Muscle of arm (tissue), 14 donors: ENCODE results near the gene CD70. TPM values are rescaled to one million over a fixed set of nuclear protein-coding genes. Genes with fewer than 3 reads are reported as not detected.
A peak's percentile ranks its signal among the peaks of the same experiment; 100 is the strongest.
"Not testable (repeated sequence)": the region's sequence is repeated elsewhere in the genome, so short reads cannot be mapped to it uniquely, and the experiment has no call there.

Experiments
- DNase-seq: peaks from one replicate; pipeline ENCODE4 v3.0.0-alpha.2; 2013
- long read RNA-seq, 11 donors: transcript quantifications; one replicate each; lab custom pipeline, GENCODE V29; 2026
- polyA plus RNA-seq, 12 donors: library from polyadenylated mRNA; unstranded; fragments of 120-200 nt; gene quantifications; one replicate each; pipeline ENCODE4 v1.2.1, GENCODE V29; 2013; ENCODE audit not compliant: insufficient read length in 12 of 12

CD70 gene
- 1 to 10 TPM in 4 of 12 donors, under 1 TPM in 5, not detected in 3; 0.34 to 2.1 (median 0.85) TPM for polyA plus RNA-seq
- long read RNA-seq, donor 1 = 0 reads
- long read RNA-seq, donor 2, partial matches to known transcripts = 0 of 1 reads
- long read RNA-seq, donor 2, other reads (novel, unspliced or antisense) = 0 of 1 reads
- long read RNA-seq, donor 3, partial matches to known transcripts = 0 of 1 reads
- long read RNA-seq, donor 3, other reads (novel, unspliced or antisense) = 0 of 1 reads
- long read RNA-seq, donor 4 = 0 reads
- long read RNA-seq, donor 5 = 0 reads
- long read RNA-seq, donor 6 = 0 reads
- long read RNA-seq, donor 7 = 0 reads
- long read RNA-seq, donor 8 = 0 reads
- long read RNA-seq, donor 9 = 0 reads
- long read RNA-seq, donor 10 = 0 reads
- long read RNA-seq, donor 11 = 0 reads

DNA sequence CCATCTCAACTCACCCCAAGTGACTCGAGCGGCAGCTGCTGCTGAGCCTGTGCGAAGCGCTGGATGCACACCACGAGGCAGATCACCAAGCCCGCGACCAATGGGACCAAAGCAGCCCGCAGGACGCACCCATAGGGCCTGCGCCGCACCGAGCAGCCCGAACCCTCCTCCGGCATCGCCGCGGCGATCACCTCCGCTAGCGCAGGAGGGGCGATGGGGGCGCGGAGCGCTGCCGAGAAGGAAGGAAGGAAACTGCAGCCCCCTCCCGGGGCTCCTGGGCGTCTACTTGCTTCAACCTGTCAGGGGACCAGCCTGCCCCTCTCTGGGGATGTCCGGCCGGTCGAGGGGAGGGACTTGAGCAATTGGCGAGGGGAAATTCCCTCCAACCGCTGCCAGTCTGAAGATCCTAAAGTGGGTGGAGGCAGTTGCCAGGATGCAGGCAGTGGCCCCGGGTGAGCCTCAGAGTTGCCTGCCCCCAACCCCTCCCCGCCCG, at the start of gene CD70:
Gene CD70 (minus strand): TSS at position 324 of the 493 bp plus-strand sequence. CDS start 148 bp downstream, at position 176.
- DNase-seq = peak; percentile 38

DNA sequence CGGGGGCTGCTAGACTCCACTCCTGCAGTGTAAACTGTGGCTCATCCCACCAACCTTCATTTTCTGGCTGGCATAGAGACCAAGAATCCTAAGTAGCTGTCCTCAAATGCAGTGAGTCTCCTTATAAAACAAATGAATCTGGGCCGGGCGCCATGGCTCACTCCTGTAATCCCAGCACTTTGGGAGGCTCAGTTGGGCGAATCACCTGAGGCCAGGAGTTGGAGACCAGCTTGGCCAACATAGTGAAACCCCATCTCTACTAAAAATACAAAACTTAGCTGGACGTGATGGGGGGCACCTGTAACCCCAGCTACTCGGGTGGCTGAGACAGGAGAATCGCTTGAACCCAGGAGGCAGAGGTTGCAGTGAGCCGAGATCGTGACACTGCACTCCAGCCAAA, 49.4 kb upstream of the CD70 start:
- not testable (repeated sequence) for DNase-seq

DNA sequence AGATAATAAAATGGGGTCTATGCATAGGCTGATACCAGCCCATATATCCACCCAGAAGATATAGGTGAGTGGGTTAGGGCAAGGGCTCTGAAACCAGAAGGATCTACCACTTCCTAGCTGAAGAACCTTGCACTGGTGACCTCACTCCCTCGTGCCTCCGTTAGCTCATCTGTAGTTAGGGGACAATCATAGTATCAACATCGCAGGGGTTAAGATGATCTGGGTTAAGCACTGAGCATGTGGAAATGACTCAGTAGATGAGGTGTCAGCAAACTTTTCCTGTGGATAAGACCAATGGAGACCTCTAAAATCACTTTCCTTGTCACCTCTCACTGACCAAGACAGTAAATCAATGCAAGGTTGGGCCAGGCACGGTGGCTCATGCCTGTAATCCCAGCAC, 48.5 kb upstream of the CD70 start:
- DNase-seq = no peak

- DNase-seq = not testable (repeated sequence)
Observed at GRCh38 chr19:6633456-6633813, 42.5 kb upstream of the CD70 start.

- peak; percentile 58 for DNase-seq
Observed at GRCh38 chr19:6632747-6633455, 42.0 kb upstream of the CD70 start.

- peak; percentile 83 for DNase-seq
Observed at GRCh38 chr19:6632002-6632621, 41.2 kb upstream of the CD70 start.

DNA sequence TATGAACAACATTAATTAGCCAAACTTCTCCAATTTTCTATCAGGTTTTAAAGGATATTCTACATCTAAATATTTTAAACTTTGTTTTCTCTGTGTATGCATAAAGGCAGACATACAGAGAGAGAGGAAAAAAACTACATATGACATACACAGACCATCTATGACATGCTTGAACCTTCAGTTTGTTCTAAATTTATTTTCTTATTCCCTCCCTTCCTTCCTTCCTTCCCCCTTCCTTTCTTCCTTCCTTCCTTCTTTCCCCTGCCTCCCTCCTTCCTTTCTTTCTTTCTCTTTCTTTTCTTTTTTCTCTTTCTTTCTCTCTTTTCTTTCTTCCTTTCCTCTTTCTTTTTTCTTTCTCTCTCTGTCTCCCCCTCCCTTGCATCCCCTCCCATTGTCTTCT, 35.8 kb upstream of the CD70 start:
- no peak for DNase-seq

DNA sequence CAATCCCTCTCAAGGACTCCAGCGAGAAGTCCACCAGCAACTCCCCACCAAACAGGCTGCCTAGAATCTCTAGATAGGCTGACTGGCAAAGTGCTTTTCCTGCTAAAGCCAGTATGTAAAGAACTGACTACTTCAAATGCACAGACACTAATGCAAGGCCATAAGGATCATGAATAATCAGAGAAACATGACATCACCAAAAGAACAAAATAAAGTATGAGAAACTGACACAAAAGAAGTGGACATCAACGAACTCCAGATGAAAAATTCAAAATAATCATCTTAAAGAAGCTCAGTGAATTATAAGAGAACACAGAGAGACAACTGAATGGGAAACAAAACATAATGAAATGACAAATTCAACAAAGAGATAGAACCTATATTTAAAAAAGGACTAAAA, 26.4 kb upstream of the CD70 start:
- DNase-seq = no peak

DNA sequence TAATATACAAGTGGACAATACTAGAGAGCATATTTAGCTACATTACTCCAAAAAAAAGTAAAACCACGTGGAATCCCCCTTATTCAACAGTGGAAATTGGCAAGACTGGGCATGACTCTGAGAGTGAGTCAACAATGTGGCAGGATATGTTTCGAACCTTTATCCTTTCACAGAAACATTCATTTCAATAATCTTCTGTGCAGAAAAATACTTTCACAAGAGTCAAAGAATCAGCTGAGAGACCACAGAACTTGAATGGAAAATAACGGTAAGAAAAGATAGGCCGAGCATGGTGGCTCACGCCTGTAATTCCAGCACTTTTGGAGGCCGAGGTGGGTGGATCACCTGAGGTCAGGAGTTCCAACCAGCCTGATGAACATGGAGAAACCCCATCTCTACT, 25.1 kb upstream of the CD70 start:
- DNase-seq = no peak

GRCh38 chr19:6613711-6614110, 22.8 kb upstream of the CD70 start:
- DNase-seq = no peak

DNA sequence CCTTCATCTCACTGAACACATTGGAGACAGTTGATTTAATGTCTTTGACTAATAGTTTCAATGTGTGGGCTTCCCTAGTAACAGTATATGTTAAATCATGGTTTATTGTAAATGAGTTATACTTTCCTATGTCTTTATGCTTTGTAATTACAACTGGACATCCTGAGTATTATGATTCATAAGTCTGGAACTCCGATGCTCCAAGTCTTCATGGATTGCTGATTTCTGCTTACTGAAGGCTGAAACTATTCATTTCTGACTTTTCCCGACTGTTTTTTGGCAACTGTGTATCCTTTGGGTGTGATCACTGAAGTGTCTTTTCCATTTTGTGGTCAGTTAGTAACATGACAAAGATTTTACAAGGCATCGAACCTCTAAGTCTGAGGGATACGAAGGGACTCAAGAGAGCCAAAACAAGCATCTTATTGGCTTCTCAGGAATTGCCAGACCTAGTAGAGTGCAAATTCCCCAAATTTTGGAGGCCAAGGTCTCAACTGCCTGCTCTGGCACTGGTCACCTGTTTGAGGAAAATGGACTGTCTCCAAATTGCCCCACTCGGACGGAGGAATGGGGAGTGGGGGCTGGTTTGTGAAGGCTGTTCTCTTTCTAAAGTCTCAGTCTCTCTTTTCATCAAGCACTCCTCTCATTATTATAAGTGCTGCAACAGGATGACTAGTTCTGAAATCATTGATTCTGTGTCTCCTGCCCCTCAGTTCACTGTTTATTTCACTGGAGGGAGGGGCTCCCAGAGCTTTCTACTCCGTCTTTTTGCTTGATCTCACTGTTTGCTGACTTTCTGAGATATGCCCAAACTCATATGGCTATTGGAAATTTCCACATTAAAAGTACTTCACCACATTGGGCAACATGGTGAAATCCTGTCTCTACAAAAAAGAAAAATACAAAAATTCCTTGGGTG, 20.2 kb upstream of the CD70 start:
- DNase-seq = peak; percentile 90

DNA sequence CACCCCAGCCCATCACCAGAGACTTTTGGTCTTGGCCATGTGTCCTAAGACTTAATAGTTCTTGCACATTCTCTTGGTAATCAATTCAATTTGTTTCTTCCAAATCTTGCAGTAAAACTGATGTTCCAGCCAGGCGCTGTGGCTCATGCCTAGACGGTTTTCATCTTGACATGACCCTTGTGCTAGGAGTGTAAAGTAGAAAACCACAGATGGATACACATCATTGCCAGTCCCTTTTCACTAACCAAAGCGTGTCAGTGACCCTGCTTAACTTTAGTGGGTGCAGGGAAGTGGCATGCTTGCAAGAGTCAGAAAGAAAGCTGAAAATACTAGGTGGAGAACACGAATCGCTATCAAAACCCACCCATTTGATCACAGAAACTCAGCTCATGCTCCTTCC, 18.0 kb upstream of the CD70 start:
- peak; percentile 15 for DNase-seq

- not testable (repeated sequence) for DNase-seq
Observed at GRCh38 chr19:6608146-6608545, 17.2 kb upstream of the CD70 start.

GRCh38 chr19:6606276-6607070, 15.5 kb upstream of the CD70 start:
- not testable (repeated sequence) for DNase-seq

DNA sequence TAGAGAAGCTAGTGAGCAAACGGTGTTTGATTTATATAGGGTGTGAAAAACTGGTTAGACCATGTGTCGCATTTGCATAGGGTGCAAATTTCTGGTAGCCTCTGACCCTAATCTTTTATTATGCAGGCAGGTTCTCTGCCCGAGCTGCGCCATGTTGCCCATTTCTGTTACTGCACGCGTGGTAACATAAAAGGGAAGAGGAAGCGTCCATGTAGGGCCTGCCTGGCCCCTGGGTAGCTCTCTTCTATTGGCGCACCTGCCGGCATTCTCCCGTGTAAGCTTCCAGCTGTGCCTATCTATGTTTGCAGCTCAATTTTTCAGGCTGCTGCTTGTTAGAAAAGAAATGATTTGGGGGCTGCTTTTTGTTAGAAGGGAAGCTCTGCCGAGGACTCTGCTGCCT, 14.0 kb upstream of the CD70 start:
- no peak for DNase-seq

DNA sequence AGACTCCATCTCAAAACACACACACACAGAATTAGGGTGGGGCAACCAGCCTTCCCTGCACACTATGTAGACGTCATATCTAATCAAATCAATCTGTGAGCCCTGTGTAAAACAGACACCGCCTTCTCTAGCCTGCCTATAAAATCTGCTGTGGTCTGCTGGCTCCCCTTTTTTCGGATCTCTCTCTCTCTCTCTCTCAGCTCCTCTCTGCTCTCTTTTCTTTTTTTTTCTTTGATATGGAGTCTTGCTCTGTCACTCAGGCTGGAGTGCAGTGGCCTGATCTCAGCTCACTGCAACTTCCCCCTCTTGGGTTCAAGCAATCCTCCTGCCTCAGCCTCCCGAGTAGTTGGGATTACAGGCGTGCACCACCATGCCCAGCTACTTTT, 11.8 kb upstream of the CD70 start:
- no peak for DNase-seq

DNA sequence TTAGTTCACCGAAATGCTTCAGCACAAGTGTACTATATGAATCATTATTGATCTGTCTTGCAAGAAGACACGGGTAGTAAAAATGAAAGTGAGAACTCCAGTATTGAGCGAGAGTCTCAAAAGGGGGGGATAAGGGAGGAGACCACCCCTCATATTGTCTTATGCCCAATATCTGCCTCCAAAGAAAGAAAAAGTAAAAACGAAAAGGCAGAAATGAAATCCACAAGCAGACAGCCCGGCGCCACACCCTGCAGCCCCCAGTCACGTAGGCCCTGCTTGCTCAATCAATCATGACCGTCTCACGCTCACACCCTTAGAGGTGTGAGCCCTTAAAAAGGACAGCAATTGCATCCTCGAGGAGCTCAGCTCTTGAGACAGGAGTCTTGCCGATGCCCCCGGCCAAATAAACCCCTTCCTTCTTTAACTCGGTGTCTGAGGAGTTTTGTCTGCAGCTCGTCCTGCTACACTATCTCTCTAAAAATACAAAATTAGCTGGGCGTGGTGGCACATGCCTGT, 10.6 kb upstream of the CD70 start:
- not testable (repeated sequence) for DNase-seq

- DNase-seq = not testable (repeated sequence)
Observed at GRCh38 chr19:6600951-6601536, 10.1 kb upstream of the CD70 start.

DNA sequence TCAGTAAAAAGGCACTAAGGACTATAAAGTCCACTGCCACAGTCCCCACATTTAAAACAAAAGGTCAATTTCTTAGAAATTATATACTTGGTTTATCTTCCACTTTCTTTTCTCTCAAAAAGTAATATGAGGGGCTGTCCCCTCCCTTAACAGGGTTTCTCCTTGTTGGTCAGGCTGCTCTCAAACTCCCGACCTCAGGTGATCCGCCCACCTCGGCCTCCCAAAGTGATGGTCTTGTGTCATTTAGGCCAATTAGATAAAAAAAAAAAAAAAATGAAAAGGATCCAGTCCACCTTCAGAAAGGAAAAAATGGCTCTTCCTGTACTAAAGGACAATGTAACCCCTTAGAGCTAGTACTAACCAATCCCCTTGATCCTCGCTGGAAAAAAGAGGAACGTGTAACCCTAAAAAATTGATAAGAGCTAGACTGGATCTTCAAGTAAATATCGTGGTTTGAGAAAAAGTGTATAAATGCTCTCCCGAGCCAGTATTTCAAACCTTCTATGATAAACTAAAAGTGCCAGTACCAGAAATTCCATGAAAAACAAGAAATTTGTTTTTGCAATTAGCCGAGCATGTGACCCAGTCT, 9.0 kb upstream of the CD70 start:
- DNase-seq = no peak
